HepG2 (cell line): ENCODE measurements around the gene NR5A2. TPM values are rescaled to one million over a fixed set of nuclear protein-coding genes. Genes with fewer than 3 reads are reported as not detected.

Source experiments
- ATAC-seq: fragments of 200-7000 bp; cut with Tn5 transposase; 3 replicates; pipeline ENCODE4 v1.9.1; 2020; ENCODE audit warnings: mild to moderate bottlenecking, moderate library complexity
- BruUV-seq: library from RNA; stranded (reverse); fragments of 400-500 nt; replicated peaks from 2 replicates; lab custom pipeline; 2021; lab: Mats Ljungman, UMichigan
- CTCF ChIA-PET: fragments of 300-600 bp; formaldehyde crosslinking; extraction: SDS; loops from one replicate; lab custom pipeline; 2021; ENCODE audit warnings: low total read pairs, inconsistent platforms, low intra/inter-chr PET ratio; lab: Yijun Ruan, JAX
- POLR2A ChIA-PET: fragments of 350-600 bp; sonication (Branson Sonifier 250); formaldehyde crosslinking; loops from one replicate; lab custom pipeline; 2020; ENCODE audit warnings: antibody characterized with exemption, inconsistent platforms; lab: Yijun Ruan, JAX
- DNase-seq: peaks from one replicate; pipeline ENCODE4 v3.0.0-alpha.2; 2015; ENCODE audit warnings: low spot score
- FAIRE-seq: peaks from 3 replicates; lab custom pipeline; 2011; peaks lifted over from hg19 to GRCh38; lab: Jason Lieb, UNC
- H2AFZ ChIP-seq: one replicate; pipeline ENCODE4 v1.6.1; 2011; ENCODE audit warnings: low read length, inconsistent platforms
- H3K27ac ChIP-seq: fragments of 300-600 bp; 3 replicates; pipeline ENCODE4 v1.8.0; 2011; ENCODE audit warnings: mixed run types, mild to moderate bottlenecking, mixed read lengths, low read length, inconsistent platforms; ENCODE audit not compliant: insufficient read depth; ENCODE audit errors: extremely low read length
- H3K27me3 ChIP-seq, 2 experiments: fragments of 200-600 bp in 1 of 2; 2 replicates in 1 of 2; 3 replicates in 1 of 2; pipeline versions ENCODE4 v1.6.0 to v1.8.0; 2011; ENCODE audit warnings: low read length in 2 of 2, mild to moderate bottlenecking in 2 of 2, moderate library complexity in 2 of 2, inconsistent platforms in 1 of 2; ENCODE audit not compliant: insufficient read depth in 2 of 2, control insufficient read depth in 1 of 2
- H3K36me3 ChIP-seq, 2 experiments: fragments of 200-600 bp in 1 of 2; replicated peaks in 1 of 2; 2 replicates in 1 of 2; 3 replicates in 1 of 2; pipeline versions ENCODE4 v1.5.1 to v1.8.0; 2011; ENCODE audit warnings: low read length in 2 of 2, inconsistent platforms in 1 of 2; ENCODE audit not compliant: insufficient read depth in 2 of 2, control insufficient read depth in 1 of 2
- H3K4me1 ChIP-seq: 2 replicates; pipeline ENCODE4 v1.5.1; 2012; ENCODE audit warnings: low read length, inconsistent platforms; ENCODE audit not compliant: insufficient read depth
- H3K4me2 ChIP-seq: 2 replicates; pipeline ENCODE4 v1.6.0; 2011; ENCODE audit warnings: low read depth, low read length, inconsistent platforms
- H3K4me3 ChIP-seq, 3 experiments: fragments of 200-600 bp in 1 of 3; sonication (generic), shearing (Covaris generic) in 1 of 3; replicated peaks in 1 of 3; 2 replicates each; pipeline ENCODE4 v1.5.1; 2011 to 2016; ENCODE audit warnings: low read length in 3 of 3, inconsistent platforms in 2 of 3, low read depth in 2 of 3, mild to moderate bottlenecking in 2 of 3, control low read depth in 1 of 3, mixed read lengths in 1 of 3; ENCODE audit not compliant: insufficient read depth in 1 of 3
- H3K79me2 ChIP-seq: one replicate; pipeline ENCODE4 v1.6.1; 2011; ENCODE audit warnings: low read length, inconsistent platforms; ENCODE audit not compliant: insufficient read depth
- H3K9ac ChIP-seq: 2 replicates; pipeline ENCODE4 v1.6.0; 2011; ENCODE audit warnings: mild to moderate bottlenecking, low read depth, low read length, inconsistent platforms; ENCODE audit not compliant: insufficient read depth
- H3K9me3 ChIP-seq: 2 replicates; pipeline ENCODE4 v1.5.1; 2012; ENCODE audit warnings: mild to moderate bottlenecking, low read length
- H4K20me1 ChIP-seq: 2 replicates; pipeline ENCODE4 v1.6.0; 2011; ENCODE audit warnings: inconsistent platforms, mild to moderate bottlenecking, low read length, moderate library complexity; ENCODE audit not compliant: insufficient read depth
- GPN1 ChIP-seq: sonication (generic); formaldehyde crosslinking; IDR thresholded peaks from 2 replicates; pipeline ENCODE4 v1.5.1; 2020; ENCODE audit warnings: missing genetic modification reagents, borderline replicate concordance
- MEIS2 ChIP-seq: sonication (generic); formaldehyde crosslinking; IDR thresholded peaks from 2 replicates; pipeline ENCODE4 v1.9.0; 2021; ENCODE audit warnings: mild to moderate bottlenecking, missing genetic modification reagents
- MIER2 ChIP-seq: IDR thresholded peaks from 2 replicates; pipeline ENCODE4 v1.6.1; 2016; ENCODE audit warnings: missing biosample characterization, missing genetic modification reagents
- PTBP1 ChIP-seq: fragments of 200-400 bp; formaldehyde crosslinking; IDR thresholded peaks from 2 replicates; pipeline ENCODE4 v1.6.1; 2018; ENCODE audit warnings: low read length, low read depth; ENCODE audit not compliant: poor library complexity, severe bottlenecking
- REXO4 ChIP-seq: sonication (generic); formaldehyde crosslinking; IDR thresholded peaks from 2 replicates; pipeline ENCODE4 v1.8.0; 2022; ENCODE audit warnings: missing genetic modification reagents, mild to moderate bottlenecking, borderline replicate concordance
- SALL1 ChIP-seq: sonication (generic); formaldehyde crosslinking; IDR thresholded peaks from 2 replicates; pipeline ENCODE4 v1.8.0; 2022; ENCODE audit warnings: mild to moderate bottlenecking, missing genetic modification reagents
- TRIM24 ChIP-seq: sonication (generic); formaldehyde crosslinking; IDR thresholded peaks from 2 replicates; pipeline ENCODE4 v1.8.0; 2022; ENCODE audit warnings: mild to moderate bottlenecking, missing genetic modification reagents
- ZNF280B ChIP-seq: sonication (generic); formaldehyde crosslinking; IDR thresholded peaks from 2 replicates; pipeline ENCODE4 v1.5.0; 2020; ENCODE audit warnings: missing genetic modification reagents, mild to moderate bottlenecking, borderline replicate concordance
- ZNF337 ChIP-seq: sonication (generic); formaldehyde crosslinking; IDR thresholded peaks from 2 replicates; pipeline ENCODE4 v1.5.1; 2020; ENCODE audit warnings: missing genetic modification reagents, low read depth, mild to moderate bottlenecking, borderline replicate concordance
- ZNF563 ChIP-seq: sonication (generic); formaldehyde crosslinking; IDR thresholded peaks from 2 replicates; pipeline ENCODE4 v1.8.0; 2022; ENCODE audit warnings: mild to moderate bottlenecking, moderate library complexity, missing genetic modification reagents
- ZNF777 ChIP-seq: sonication (generic); formaldehyde crosslinking; IDR thresholded peaks from 2 replicates; pipeline ENCODE4 v1.4.0; 2020; ENCODE audit warnings: missing genetic modification reagents
- WGBS: methylation state at CpG from one replicate; pipeline ENCODE4 v1.1.6; 2017; ENCODE audit warnings: low lambda C conversion rate; 5-methylcytosine and 5-hydroxymethylcytosine counted together
- in situ Hi-C: cut with HindIII; loops from 2 replicates; pipeline ENCODE4 v1.10.0; 2017; ENCODE audit warnings: low pct_unique_long_range_greater_than_20kb; ENCODE audit not compliant: extremely low pct_ligation_motif_present
- intact Hi-C: fragments of 100-400 bp; cut with micrococcal nuclease; formaldehyde crosslinking; loops from one replicate; pipeline ENCODE4 v1.10.0; 2022; ENCODE audit not compliant: unreplicated experiment
- polyA plus RNA-seq, 8 experiments: library from polyadenylated mRNA; depleted of rRNA in 3 of 8; stranded (reverse) in 7 of 8; unstranded in 1 of 8; fragments of >200 nt; fragmentation: Illumina TruSeq in 4 of 8; extraction: Trizol in 4 of 8; gene quantifications; 2 replicates each; pipeline versions ENCODE4 v1.2.1 to v1.2.3, GENCODE V29; 2011 to 2016; ENCODE audit warnings: low read depth in 4 of 8, missing spikeins in 1 of 8, mixed read lengths in 1 of 8; ENCODE audit not compliant: insufficient read depth in 1 of 8
- total RNA-seq, 5 experiments: library from RNA; depleted of rRNA; stranded (reverse); fragments of >200 nt; fragmentation: Illumina TruSeq; extraction: Trizol; gene quantifications; 2 replicates each; pipeline ENCODE4 v1.2.3, GENCODE V29; 2016; ENCODE audit warnings: low read depth in 1 of 5
- TF ChIP-seq, protein P1 (sequence below): sonication (generic); formaldehyde crosslinking; IDR thresholded peaks from 2 replicates; pipeline ENCODE4 v1.5.1; 2020; ENCODE audit warnings: mild to moderate bottlenecking, missing genetic modification reagents, moderate library complexity
- TF ChIP-seq, protein P2 (sequence below): sonication (generic); formaldehyde crosslinking; IDR thresholded peaks from 2 replicates; pipeline ENCODE4 v1.4.0; 2020; ENCODE audit warnings: missing genetic modification reagents, mild to moderate bottlenecking, borderline replicate concordance

NR5A2 gene
- total and polyA plus RNA-seq, 2 of the 13 experiments (the other 11 are each of a cell fraction or from before 2014, with no cell fraction given): 0.24 to 2.8 TPM

DNA sequence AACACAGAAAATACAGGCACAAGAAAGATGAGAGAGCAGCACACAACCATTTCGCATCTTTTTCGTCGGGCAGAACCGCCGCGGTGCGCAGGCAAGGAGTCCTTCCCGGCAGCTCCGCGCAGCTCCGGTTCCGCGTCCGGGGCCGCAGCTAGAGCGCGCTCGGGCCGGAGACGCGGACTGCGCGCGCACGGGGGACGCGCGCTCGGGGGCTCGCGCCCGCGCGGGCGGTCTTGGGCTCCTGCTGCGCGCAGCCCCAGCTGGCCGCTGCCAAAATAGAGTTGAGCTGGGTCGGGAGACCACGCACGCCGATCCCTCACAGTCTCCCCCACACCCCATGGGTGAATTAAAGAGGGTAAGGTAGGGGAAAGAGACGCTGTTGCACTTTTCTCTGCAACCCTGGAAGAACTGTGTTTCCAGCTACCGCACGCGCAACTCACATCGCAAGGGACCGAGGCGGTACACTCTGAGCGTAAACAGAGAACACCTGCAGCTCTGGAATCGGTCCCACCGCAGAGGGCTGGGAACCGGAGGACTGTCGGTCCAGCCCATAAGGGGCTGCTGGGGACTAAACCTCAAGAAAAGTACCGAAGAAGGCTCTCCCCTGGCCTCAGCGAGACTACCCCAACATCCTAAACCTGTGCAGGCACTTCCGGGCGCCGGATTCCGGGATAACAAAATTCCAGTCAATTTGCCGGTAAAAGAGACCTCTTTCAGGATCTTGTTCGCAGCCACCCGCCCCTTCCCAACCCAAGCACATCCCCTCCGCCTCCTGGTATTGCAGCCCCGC lies 1.7 kb downstream of the NR5A2 start (continued):
- TF ChIP-seq, protein P1, sequence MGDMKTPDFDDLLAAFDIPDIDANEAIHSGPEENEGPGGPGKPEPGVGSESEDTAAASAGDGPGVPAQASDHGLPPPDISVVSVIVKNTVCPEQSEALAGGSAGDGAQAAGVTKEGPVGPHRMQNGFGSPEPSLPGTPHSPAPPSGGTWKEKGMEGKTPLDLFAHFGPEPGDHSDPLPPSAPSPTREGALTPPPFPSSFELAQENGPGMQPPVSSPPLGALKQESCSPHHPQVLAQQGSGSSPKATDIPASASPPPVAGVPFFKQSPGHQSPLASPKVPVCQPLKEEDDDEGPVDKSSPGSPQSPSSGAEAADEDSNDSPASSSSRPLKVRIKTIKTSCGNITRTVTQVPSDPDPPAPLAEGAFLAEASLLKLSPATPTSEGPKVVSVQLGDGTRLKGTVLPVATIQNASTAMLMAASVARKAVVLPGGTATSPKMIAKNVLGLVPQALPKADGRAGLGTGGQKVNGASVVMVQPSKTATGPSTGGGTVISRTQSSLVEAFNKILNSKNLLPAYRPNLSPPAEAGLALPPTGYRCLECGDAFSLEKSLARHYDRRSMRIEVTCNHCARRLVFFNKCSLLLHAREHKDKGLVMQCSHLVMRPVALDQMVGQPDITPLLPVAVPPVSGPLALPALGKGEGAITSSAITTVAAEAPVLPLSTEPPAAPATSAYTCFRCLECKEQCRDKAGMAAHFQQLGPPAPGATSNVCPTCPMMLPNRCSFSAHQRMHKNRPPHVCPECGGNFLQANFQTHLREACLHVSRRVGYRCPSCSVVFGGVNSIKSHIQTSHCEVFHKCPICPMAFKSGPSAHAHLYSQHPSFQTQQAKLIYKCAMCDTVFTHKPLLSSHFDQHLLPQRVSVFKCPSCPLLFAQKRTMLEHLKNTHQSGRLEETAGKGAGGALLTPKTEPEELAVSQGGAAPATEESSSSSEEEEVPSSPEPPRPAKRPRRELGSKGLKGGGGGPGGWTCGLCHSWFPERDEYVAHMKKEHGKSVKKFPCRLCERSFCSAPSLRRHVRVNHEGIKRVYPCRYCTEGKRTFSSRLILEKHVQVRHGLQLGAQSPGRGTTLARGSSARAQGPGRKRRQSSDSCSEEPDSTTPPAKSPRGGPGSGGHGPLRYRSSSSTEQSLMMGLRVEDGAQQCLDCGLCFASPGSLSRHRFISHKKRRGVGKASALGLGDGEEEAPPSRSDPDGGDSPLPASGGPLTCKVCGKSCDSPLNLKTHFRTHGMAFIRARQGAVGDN (CRISPR knock-in tag): peak; percentile 24; the same call in 1 of the 2 replicates
- TF ChIP-seq SALL1 (CRISPR knock-in tag): 0 out of 2 replicates have a peak, but pooled peaks have one; percentile 14
- peak; percentile 74 for TF ChIP-seq ZNF777
- 0 out of 2 replicates have a peak, but pooled peaks have one; percentile 37 for TF ChIP-seq ZNF563 (CRISPR knock-in tag)
- TF ChIP-seq TRIM24 (CRISPR knock-in tag): no peak
- no peak for TF ChIP-seq REXO4 (CRISPR knock-in tag)

DNA sequence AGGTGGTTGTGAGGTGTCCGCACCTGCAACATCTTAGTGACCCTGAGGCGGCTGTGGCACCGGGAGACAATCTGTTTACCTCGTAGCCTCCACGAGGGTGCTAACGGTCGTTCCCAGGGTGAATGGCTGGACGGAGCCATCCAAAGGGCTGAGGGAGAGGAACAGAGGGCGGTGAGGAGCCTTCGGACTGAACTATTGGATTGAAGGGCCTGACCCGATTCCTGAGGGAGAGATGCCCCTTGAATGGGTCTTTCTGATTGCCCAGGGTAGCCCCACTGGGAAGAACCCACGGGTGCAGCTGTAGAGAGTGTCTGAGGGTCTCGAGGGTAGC lies 2.3 kb downstream of the NR5A2 start:
- Histone ChIP-seq H3K9ac (no peak overlapping the region), H3K4me2 (peak overlapping the region; percentile 85), H3K9me3 (no peaks in the 10 kb centered on the region), H3K27me3 (peaks cover 2 to 32% of the 10 kb centered on the region in 2 experiments; a peak in 4 of 5 replicates), H4K20me1 (no peaks in the 10 kb centered on the region), H3K4me3 (peak overlapping the region in 1 of 3 experiments; percentile 70; a peak in 2 of 6 replicates), H2AFZ (no peak overlapping the region), H3K36me3 (no peaks in the 10 kb centered on the region), H3K4me1 (peaks cover 24% of the 10 kb centered on the region), H3K27ac (no peak overlapping the region), H3K79me2 (no peaks in the 10 kb centered on the region)
- ATAC-seq (peak; percentile 43), DNase-seq (no peak), FAIRE-seq (no peak)
- intact Hi-C loops (no loop called here), in situ Hi-C loops (no loop called here)
- WGBS: 11% methylated on average over 13 of the region's 13 CpGs
- no TSS peak for BruUV-seq
- CTCF ChIA-PET: no interaction called here
- TF ChIP-seq GPN1 (no peak), ZNF563 (CRISPR knock-in tag) (no peak), MEIS2 (no peak), ZNF280B (CRISPR knock-in tag) (no peak), MIER2 (CRISPR knock-in tag) (no peak), PTBP1 (no peak), ZNF337 (CRISPR knock-in tag) (no peak)
- TF ChIP-seq, protein P2, sequence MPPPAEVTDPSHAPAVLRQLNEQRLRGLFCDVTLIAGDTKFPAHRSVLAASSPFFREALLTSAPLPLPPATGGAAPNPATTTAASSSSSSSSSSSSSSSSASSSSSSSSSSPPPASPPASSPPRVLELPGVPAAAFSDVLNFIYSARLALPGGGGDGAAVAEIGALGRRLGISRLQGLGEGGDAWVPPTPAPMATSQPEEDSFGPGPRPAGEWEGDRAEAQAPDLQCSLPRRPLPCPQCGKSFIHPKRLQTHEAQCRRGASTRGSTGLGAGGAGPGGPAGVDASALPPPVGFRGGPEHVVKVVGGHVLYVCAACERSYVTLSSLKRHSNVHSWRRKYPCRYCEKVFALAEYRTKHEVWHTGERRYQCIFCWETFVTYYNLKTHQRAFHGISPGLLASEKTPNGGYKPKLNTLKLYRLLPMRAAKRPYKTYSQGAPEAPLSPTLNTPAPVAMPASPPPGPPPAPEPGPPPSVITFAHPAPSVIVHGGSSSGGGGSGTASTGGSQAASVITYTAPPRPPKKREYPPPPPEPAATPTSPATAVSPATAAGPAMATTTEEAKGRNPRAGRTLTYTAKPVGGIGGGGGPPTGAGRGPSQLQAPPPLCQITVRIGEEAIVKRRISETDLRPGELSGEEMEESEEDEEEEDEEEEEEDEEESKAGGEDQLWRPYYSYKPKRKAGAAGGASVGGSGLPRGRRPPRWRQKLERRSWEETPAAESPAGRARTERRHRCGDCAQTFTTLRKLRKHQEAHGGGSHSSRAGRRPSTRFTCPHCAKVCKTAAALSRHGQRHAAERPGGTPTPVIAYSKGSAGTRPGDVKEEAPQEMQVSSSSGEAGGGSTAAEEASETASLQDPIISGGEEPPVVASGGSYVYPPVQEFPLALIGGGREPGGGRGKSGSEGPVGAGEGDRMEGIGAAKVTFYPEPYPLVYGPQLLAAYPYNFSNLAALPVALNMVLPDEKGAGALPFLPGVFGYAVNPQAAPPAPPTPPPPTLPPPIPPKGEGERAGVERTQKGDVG (CRISPR knock-in tag): no peak
- POLR2A ChIA-PET: no interaction called here
